Transverse colon (tissue), 4 donors: ENCODE data around the gene MTX2. TPM values are rescaled to one million over a fixed set of nuclear protein-coding genes. Genes with fewer than 3 reads are reported as not detected.

ENCODE experiments used
- DNase-seq: peaks from one replicate; pipeline ENCODE4 v3.0.0-alpha.2; 2019
- H3K27ac ChIP-seq, 4 donors: fragments of 200-600 bp; sonication (generic); 2 replicates each; pipeline ENCODE4 v1.5.1; 2016 to 2018; ENCODE audit warnings: inconsistent platforms in 4 of 4
- H3K27me3 ChIP-seq: fragments of 200-600 bp; sonication (generic); 2 replicates; pipeline ENCODE4 v1.5.1; 2017; ENCODE audit warnings: inconsistent platforms
- H3K36me3 ChIP-seq, 4 donors: fragments of 200-600 bp; sonication (generic); 2 replicates each; pipeline ENCODE4 v1.5.1; 2017 to 2019; ENCODE audit warnings: inconsistent platforms in 4 of 4
- H3K4me1 ChIP-seq, 4 donors: fragments of 200-600 bp; sonication (generic); 2 replicates each; pipeline ENCODE4 v1.5.1; 2017 to 2020; ENCODE audit warnings: inconsistent platforms in 4 of 4
- H3K4me3 ChIP-seq, 4 donors: fragments of 200-600 bp; sonication (generic); 1 replicate in 1 of 4; 2 replicates in 3 of 4; pipeline versions ENCODE4 v1.5.1 to v1.6.1; 2017 to 2019; ENCODE audit warnings: inconsistent platforms in 4 of 4
- H3K9me3 ChIP-seq, 2 donors: fragments of 200-600 bp; sonication (generic); 2 replicates each; pipeline ENCODE4 v1.5.1; 2017 to 2019; ENCODE audit warnings: inconsistent platforms in 2 of 2
- CTCF ChIP-seq, 5 experiments: fragments of 200-600 bp in 3 of 5; fragments of 450-650 bp in 2 of 5; sonication (generic) in 3 of 5; IDR thresholded peaks; 1 replicate in 2 of 5; 2 replicates in 3 of 5; pipeline ENCODE4 v1.5.1; 2016 to 2017; ENCODE audit warnings: antibody characterized with exemption in 5 of 5, inconsistent platforms in 3 of 5, mild to moderate bottlenecking in 2 of 5, moderate library complexity in 1 of 5
- EP300 ChIP-seq: sonication (generic); formaldehyde crosslinking; IDR thresholded peaks from one replicate; pipeline ENCODE4 v1.6.1; 2017; ENCODE audit warnings: antibody characterized with exemption, low read depth
- POLR2A ChIP-seq: fragments of 450-650 bp; IDR thresholded peaks from one replicate; pipeline ENCODE4 v1.6.1; 2016; ENCODE audit warnings: antibody characterized with exemption, mild to moderate bottlenecking, moderate library complexity
- POLR2AphosphoS5 ChIP-seq, 3 donors: sonication (generic); formaldehyde crosslinking; IDR thresholded peaks; one replicate each; pipeline ENCODE4 v1.6.1; 2016; ENCODE audit warnings: antibody characterized with exemption in 3 of 3
- WGBS, 2 donors: methylation state at CpG; one replicate each; pipeline ENCODE4 v1.1.5; 2018; ENCODE audit warnings: low coverage in 1 of 2; 5-methylcytosine and 5-hydroxymethylcytosine counted together
- in situ Hi-C, 4 donors: fragments of 200-750 bp; cut with MboI; loops; one replicate each; pipeline versions ENCODE4 v1.15.0 to v1.15.1; 2017; ENCODE audit warnings: low sequenced_read_pairs in 3 of 4, low pct_ligation_motif_present in 1 of 4, low pct_unique_long_range_greater_than_20kb in 1 of 4
- intact Hi-C: fragments of 100-400 bp; cut with DNase I; formaldehyde crosslinking; loops from one replicate; pipeline ENCODE4 v1.15.1; 2023; ENCODE audit warnings: low total_unique reads
- total RNA-seq, 4 donors: library from RNA; depleted of rRNA; stranded (reverse); fragments of >200 nt; gene quantifications; one replicate each; pipeline ENCODE4 v1.1.0, GENCODE V29; 2016

Gene MTX2
- total RNA-seq, 4 donors from 2014 or later, result 3.8 to 43.6 (median 28.6) TPM

GRCh38 chr2:176260689-176261088 is 8.6 kb upstream of the MTX2 start:
- Histone ChIP-seq H3K36me3 (no peaks in the 10 kb centered on the region), H3K27ac (no peak overlapping the region), H3K4me1 (no peaks in the 10 kb centered on the region), H3K4me3 (no peak overlapping the region), H3K9me3 (no peaks in the 10 kb centered on the region), H3K27me3 (no peaks in the 10 kb centered on the region)
- 92 to 100% methylated on average over 1 of the region's 1 CpG for WGBS, 2 donors
- intact Hi-C loops, result no loop called here
- DNase-seq, result no peak
- TF ChIP-seq CTCF (IDR thresholded peaks at IDR 0.05), result no peak
- TF ChIP-seq EP300, result no peak
- no peak for TF ChIP-seq POLR2AphosphoS5 (IDR thresholded peaks at IDR 0.05)
- no peak for TF ChIP-seq POLR2A
- in situ Hi-C loops, result no loop called here

- no peak overlapping the region for H3K4me3 ChIP-seq
- in situ Hi-C loops, result no loop called here
- H3K9me3 ChIP-seq, result no peaks in the 10 kb centered on the region
- TF ChIP-seq EP300 (no peak), POLR2AphosphoS5 (IDR thresholded peaks at IDR 0.05) (no peak)
- intact Hi-C loops, result no loop called here
- no peak overlapping the region for H3K27ac ChIP-seq
- DNase-seq, result no peak
- no peaks in the 10 kb centered on the region for H3K36me3 ChIP-seq
- H3K27me3 ChIP-seq, result no peaks in the 10 kb centered on the region
- H3K4me1 ChIP-seq, result no peaks in the 10 kb centered on the region
These were observed 8.1 kb upstream of the MTX2 start for GRCh38 chr2:176261136-176261535.

- Histone ChIP-seq H3K4me1 (peaks cover 0 to 23% (median 13%) of the 10 kb centered on the region in 4 donors), H3K4me3 (peak overlapping the region; percentile 53 to 96 (median 68)), H3K27me3 (no peaks in the 10 kb centered on the region), H3K9me3 (no peaks in the 10 kb centered on the region), H3K36me3 (no peaks in the 10 kb centered on the region), H3K27ac (peak overlapping the region; percentile 86 to 96 (median 90))
- 21 to 22% methylated on average over 9 to 10 of the region's 10 CpGs for WGBS, 2 donors
- DNase-seq, result no peak
- TF ChIP-seq POLR2AphosphoS5 (IDR thresholded peaks at IDR 0.05), result no peak
- TF ChIP-seq POLR2A, result no peak
- TF ChIP-seq EP300, result no peak
- TF ChIP-seq CTCF (IDR thresholded peaks at IDR 0.05), result no peak
- intact Hi-C loops (no loop called here), in situ Hi-C loops (no loop called here)
These were observed 295 bp upstream of the MTX2 start for GRCh38 chr2:176268976-176269318.

GRCh38 chr2:176270100-176270750 is 983 bp downstream of the MTX2 start:
- H3K27me3 ChIP-seq, result no peaks in the 10 kb centered on the region
- H3K4me3 ChIP-seq, result peak overlapping the region; percentile 53 to 96 (median 68)
- intact Hi-C loops, result no loop called here
- WGBS, 2 donors, result 35 to 38% methylated on average over 8 to 18 of the region's 18 CpGs
- TF ChIP-seq EP300 (no peak), POLR2A (no peak), POLR2AphosphoS5 (IDR thresholded peaks at IDR 0.05) (no peak), CTCF (IDR thresholded peaks at IDR 0.05) (no peak)
- H3K36me3 ChIP-seq, result no peaks in the 10 kb centered on the region
- peaks cover 0 to 23% (median 13%) of the 10 kb centered on the region in 4 donors for H3K4me1 ChIP-seq
- H3K27ac ChIP-seq, result peak overlapping the region; percentile 86 to 96 (median 90)
- peak; percentile 11 for DNase-seq
- H3K9me3 ChIP-seq, result no peaks in the 10 kb centered on the region
- in situ Hi-C loops, result no loop called here

GRCh38 chr2:176272870-176273459 is 3.7 kb downstream of the MTX2 start:
- WGBS, 2 donors, result 85 to 98% methylated on average over 4 of the region's 4 CpGs
- Histone ChIP-seq H3K27me3 (no peaks in the 10 kb centered on the region), H3K36me3 (no peaks in the 10 kb centered on the region), H3K9me3 (no peaks in the 10 kb centered on the region), H3K4me3 (no peak overlapping the region), H3K27ac (no peak overlapping the region), H3K4me1 (peaks cover 0 to 23% (median 13%) of the 10 kb centered on the region in 4 donors)
- no peak for DNase-seq
- intact Hi-C loops (no loop called here), in situ Hi-C loops (no loop called here)
- TF ChIP-seq EP300, result no peak
- TF ChIP-seq CTCF (IDR thresholded peaks at IDR 0.05), result no peak
- TF ChIP-seq POLR2AphosphoS5 (IDR thresholded peaks at IDR 0.05), result no peak
- no peak for TF ChIP-seq POLR2A
